ENCODE data around the gene PRKAB1. TPM values are rescaled to one million over a fixed set of nuclear protein-coding genes. Genes with fewer than 3 reads are reported as not detected.

PRKAB1 gene
- total and polyA plus RNA-seq, 9 of the 15 experiments (the other 6 are each of a cell fraction or from before 2014, with no cell fraction given), result 32.6 to 94.2 (median 63.8) TPM

DNA sequence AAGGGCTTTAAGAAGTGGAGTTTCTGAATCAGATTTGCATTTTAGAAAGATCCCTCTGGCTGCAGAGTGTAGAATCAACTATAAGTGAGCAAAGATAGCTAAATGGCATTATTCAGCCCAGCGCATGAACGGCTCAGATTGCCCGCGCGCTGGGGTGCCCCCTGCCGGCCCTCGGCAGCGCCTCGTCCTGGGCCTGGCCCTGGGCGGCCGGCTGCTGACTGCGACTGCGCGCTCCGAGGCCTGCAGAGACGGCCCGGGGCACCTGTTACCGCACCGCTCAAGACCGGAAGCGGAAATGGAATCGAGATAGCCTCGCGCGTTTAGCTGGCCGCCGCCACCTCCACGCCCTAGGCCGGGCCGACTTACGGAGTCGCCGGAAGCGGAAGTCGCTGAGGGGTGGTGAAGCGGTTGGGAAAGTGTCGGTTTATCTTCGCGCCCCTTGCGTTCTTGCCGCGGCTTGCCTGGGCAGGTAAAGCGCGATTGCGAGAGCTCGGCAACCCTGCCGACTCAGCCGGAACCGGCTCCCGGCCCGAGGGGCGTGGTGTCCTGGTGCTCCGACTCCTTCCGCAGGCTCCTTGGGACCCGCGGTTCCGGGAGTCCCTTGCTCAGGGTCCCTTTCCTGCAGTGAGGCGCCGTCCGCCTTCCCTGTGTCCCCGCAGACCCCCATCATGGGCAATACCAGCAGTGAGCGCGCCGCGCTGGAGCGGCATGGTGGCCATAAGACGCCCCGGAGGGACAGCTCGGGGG lies at the start of gene PRKAB1 (continued):
- TF ChIP-seq TEAD4 (IDR thresholded peaks at IDR 0.05; ENCODE audit: low read length) (peak; percentile 42; the same call in 1 of the 2 replicates), TEAD4 (CRISPR knock-in tag; IDR thresholded peaks at IDR 0.05; ENCODE audit: borderline replicate concordance) (0 out of 2 replicates have a peak, but pooled peaks have one; percentile 22), MYC (IDR thresholded peaks at IDR 0.05; ENCODE audit: low read depth, low read length) (peak; percentile 85), MYC (CRISPR knock-in tag; IDR thresholded peaks at IDR 0.05; ENCODE audit: borderline replicate concordance, low read depth) (peak; percentile 88), ZNF561 (CRISPR knock-in tag; conservative IDR thresholded peaks at IDR 0.05) (no peak), ZNF445 (CRISPR knock-in tag; IDR thresholded peaks at IDR 0.05; ENCODE audit: low read depth) (no peak), ZNF431 (CRISPR knock-in tag; IDR thresholded peaks at IDR 0.05) (no peak), DDX20 (tag; IDR thresholded peaks at IDR 0.05; ENCODE audit: low read depth) (no peak), KDM5B (IDR thresholded peaks at IDR 0.05; ENCODE audit: insufficient replicate concordance, low read depth, low read length) (peak; percentile 24), KLF10 (CRISPR knock-in tag; IDR thresholded peaks at IDR 0.05) (no peak), HNRNPUL1 (IDR thresholded peaks at IDR 0.05; ENCODE audit: low read length) (no peak)
- TF ChIP-seq, protein P1, sequence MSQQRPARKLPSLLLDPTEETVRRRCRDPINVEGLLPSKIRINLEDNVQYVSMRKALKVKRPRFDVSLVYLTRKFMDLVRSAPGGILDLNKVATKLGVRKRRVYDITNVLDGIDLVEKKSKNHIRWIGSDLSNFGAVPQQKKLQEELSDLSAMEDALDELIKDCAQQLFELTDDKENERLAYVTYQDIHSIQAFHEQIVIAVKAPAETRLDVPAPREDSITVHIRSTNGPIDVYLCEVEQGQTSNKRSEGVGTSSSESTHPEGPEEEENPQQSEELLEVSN (IDR thresholded peaks at IDR 0.05; ENCODE audit: borderline replicate concordance in 1 of 2, extremely low read depth in 1 of 2, insufficient read depth in 1 of 2, insufficient read length in 1 of 2, low read depth in 1 of 2, low read length in 1 of 2, poor library complexity in 1 of 2, severe bottlenecking in 1 of 2), result peak; percentile 81 to 85
- TF ChIP-seq, protein P2, sequence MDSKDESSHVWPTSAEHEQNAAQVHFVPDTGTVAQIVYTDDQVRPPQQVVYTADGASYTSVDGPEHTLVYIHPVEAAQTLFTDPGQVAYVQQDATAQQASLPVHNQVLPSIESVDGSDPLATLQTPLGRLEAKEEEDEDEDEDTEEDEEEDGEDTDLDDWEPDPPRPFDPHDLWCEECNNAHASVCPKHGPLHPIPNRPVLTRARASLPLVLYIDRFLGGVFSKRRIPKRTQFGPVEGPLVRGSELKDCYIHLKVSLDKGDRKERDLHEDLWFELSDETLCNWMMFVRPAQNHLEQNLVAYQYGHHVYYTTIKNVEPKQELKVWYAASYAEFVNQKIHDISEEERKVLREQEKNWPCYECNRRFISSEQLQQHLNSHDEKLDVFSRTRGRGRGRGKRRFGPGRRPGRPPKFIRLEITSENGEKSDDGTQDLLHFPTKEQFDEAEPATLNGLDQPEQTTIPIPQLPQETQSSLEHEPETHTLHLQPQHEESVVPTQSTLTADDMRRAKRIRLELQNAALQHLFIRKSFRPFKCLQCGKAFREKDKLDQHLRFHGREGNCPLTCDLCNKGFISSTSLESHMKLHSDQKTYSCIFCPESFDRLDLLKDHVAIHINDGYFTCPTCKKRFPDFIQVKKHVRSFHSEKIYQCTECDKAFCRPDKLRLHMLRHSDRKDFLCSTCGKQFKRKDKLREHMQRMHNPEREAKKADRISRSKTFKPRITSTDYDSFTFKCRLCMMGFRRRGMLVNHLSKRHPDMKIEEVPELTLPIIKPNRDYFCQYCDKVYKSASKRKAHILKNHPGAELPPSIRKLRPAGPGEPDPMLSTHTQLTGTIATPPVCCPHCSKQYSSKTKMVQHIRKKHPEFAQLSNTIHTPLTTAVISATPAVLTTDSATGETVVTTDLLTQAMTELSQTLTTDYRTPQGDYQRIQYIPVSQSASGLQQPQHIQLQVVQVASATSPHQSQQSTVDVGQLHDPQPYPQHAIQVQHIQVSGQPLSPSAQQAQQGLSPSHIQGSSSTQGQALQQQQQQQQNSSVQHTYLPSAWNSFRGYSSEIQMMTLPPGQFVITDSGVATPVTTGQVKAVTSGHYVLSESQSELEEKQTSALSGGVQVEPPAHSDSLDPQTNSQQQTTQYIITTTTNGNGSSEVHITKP (IDR thresholded peaks at IDR 0.05; ENCODE audit: partially characterized antibody), result peak; percentile 45
- TF ChIP-seq, protein P3, sequence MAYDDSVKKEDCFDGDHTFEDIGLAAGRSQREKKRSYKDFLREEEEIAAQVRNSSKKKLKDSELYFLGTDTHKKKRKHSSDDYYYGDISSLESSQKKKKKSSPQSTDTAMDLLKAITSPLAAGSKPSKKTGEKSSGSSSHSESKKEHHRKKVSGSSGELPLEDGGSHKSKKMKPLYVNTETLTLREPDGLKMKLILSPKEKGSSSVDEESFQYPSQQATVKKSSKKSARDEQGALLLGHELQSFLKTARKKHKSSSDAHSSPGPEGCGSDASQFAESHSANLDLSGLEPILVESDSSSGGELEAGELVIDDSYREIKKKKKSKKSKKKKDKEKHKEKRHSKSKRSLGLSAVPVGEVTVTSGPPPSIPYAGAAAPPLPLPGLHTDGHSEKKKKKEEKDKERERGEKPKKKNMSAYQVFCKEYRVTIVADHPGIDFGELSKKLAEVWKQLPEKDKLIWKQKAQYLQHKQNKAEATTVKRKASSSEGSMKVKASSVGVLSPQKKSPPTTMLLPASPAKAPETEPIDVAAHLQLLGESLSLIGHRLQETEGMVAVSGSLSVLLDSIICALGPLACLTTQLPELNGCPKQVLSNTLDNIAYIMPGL (CRISPR knock-in tag; IDR thresholded peaks at IDR 0.05), result 0 out of 2 replicates have a peak, but pooled peaks have one; percentile 58
- TF ChIP-seq, protein P4, sequence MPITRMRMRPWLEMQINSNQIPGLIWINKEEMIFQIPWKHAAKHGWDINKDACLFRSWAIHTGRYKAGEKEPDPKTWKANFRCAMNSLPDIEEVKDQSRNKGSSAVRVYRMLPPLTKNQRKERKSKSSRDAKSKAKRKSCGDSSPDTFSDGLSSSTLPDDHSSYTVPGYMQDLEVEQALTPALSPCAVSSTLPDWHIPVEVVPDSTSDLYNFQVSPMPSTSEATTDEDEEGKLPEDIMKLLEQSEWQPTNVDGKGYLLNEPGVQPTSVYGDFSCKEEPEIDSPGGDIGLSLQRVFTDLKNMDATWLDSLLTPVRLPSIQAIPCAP (CRISPR knock-in tag; IDR thresholded peaks at IDR 0.05; ENCODE audit: borderline replicate concordance), result no peak
- TF ChIP-seq, protein P5, sequence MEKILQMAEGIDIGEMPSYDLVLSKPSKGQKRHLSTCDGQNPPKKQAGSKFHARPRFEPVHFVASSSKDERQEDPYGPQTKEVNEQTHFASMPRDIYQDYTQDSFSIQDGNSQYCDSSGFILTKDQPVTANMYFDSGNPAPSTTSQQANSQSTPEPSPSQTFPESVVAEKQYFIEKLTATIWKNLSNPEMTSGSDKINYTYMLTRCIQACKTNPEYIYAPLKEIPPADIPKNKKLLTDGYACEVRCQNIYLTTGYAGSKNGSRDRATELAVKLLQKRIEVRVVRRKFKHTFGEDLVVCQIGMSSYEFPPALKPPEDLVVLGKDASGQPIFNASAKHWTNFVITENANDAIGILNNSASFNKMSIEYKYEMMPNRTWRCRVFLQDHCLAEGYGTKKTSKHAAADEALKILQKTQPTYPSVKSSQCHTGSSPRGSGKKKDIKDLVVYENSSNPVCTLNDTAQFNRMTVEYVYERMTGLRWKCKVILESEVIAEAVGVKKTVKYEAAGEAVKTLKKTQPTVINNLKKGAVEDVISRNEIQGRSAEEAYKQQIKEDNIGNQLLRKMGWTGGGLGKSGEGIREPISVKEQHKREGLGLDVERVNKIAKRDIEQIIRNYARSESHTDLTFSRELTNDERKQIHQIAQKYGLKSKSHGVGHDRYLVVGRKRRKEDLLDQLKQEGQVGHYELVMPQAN (IDR thresholded peaks at IDR 0.05; ENCODE audit: borderline replicate concordance), result peak; percentile 82

All from K562 (cell line).